NCI-H82 treated with DMSO at 0.1 percent for 48 hours (cell line): ENCODE data around the gene TEKTIP1.
"Not testable (repeated sequence)": the region's sequence is repeated elsewhere in the genome, so short reads cannot be mapped to it uniquely, and the experiment has no call there.

ENCODE experiments used
- DNase-seq: peaks from one replicate; lab custom pipeline; 2025; ENCODE audit not compliant: unreplicated experiment; lab: John Stamatoyannopoulos, UW

The TEKTIP1 gene

DNA sequence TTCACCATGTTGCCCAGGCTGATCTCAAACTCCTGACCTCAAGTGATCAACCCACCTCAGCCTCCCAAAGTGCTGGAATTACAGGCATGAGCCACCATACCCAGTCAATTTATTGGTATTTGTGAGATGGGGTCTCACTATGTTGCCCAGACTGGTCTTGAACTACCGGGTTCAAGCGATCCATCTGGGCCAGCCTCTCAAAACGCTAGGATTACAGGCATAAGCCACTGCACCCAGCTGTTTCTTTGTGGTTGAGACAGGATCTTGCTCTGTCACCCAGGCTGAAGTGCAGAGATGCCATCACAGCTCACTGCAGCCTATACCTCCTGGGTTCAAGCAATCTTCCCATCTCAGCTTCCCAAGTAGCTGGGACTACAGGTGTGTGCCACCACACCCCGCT is 42.8 kb downstream of the TEKTIP1 start:
- not testable (repeated sequence) for DNase-seq

GRCh38 chr19:3584036-3584802 is 45.2 kb downstream of the TEKTIP1 start:
- not testable (repeated sequence) for DNase-seq

DNA sequence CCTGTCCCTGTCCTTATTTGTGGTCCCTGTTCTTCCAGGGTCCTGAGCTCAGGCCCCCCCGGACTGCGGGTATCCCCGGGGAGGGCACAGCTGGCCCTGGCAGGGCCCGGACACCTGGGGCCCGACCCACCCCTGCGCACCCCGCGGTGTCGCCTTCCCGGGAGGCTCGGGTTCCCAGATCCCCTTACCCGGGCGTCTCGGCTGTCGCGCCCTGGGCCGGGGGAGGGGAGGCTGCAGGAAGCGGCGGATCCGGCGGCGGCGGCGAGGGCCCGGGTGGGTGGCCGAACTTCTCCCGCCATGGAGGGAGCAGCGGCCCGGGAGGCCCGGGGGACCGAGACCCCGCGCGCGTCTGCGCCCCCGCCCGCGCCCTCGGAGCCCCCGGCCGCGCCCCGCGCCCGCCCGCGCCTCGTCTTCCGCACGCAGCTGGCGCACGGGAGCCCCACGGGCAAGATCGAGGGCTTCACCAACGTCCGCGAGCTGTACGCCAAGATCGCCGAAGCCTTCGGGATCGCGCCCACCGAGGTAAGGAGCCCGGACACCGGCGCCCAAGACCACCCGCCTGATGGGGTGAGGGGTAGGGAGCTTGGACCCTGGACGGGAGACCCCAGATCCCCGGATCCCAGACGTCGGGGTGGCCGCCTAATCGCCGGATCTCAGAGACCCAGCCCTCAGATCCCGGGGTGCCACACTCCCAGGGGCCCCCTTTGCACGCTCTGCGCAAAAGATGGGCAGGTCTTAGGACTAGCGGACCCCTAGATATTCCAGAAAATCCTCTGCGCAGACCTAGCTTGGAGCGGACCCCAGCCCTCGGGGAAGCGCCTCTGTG is 46.5 kb downstream of the TEKTIP1 start, which contains the start of gene GIPC3:
GIPC3 (plus strand) TSS at position 178 of the 826 bp plus-strand sequence; CDS start at position 298, 120 bp downstream.
- DNase-seq: no peak

GRCh38 chr19:3586127-3586626 is 47.2 kb downstream of the TEKTIP1 start:
- DNase-seq: no peak

- no peak for DNase-seq
Measured at GRCh38 chr19:3586707-3587346, 47.9 kb downstream of the TEKTIP1 start.

DNA sequence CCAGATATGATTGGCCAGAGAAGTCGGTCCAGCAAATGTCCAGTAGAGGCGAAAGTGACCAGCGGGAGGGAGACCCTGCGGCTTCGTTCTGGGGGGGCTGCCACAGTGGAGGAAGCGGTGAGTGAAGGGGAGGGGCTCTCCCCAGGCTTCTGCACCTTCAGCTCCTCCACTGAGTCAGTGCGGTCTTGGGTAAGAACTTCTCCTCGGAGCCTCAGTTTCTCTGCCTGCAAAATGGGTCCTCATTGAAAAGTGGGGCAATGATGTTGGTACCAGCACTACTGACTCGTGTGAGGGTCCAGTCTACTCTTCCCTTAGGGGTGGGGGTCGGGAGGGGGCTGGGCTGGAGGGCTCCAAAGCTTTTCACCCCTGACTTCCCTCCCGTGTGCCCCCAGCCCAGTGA is 50.5 kb downstream of the TEKTIP1 start:
- DNase-seq: no peak

GRCh38 chr19:3589949-3590348 is 51.0 kb downstream of the TEKTIP1 start:
- no peak for DNase-seq

- no peak for DNase-seq
Measured at GRCh38 chr19:3590991-3591659, 52.2 kb downstream of the TEKTIP1 start.

- DNase-seq: no peak
Measured at GRCh38 chr19:3591876-3592613, 53.1 kb downstream of the TEKTIP1 start.

DNA sequence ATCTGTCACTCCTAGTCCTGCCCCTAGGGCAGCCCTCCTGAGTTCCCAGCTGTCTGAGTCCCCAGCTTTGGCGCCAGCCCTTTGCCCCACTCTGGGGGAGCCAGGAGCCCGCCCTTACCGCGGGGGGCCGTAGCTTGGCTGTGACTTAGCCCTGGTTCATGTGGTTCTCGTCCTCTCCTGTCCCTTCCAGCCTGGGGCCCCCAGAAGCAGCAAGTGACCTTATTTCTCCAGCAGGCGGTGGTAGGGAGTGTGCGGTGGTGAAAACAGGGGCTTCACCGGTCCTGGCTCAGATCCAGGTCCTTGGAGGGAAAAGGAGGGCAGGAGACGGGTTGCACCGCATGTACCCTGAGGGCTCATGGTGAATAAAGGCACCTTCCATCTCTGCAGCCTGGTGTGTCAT is 54.2 kb downstream of the TEKTIP1 start:
- no peak for DNase-seq
